ENCODE results near the gene MT1B.

The MT1B gene

GRCh38 chr16:56651586-56651985 is at the start of gene MT1B:
Gene MT1B (plus strand): TSS chr16:56651886. CDS start chr16:56651954, 68 bp downstream.
- DNase-seq = no peak

DNA sequence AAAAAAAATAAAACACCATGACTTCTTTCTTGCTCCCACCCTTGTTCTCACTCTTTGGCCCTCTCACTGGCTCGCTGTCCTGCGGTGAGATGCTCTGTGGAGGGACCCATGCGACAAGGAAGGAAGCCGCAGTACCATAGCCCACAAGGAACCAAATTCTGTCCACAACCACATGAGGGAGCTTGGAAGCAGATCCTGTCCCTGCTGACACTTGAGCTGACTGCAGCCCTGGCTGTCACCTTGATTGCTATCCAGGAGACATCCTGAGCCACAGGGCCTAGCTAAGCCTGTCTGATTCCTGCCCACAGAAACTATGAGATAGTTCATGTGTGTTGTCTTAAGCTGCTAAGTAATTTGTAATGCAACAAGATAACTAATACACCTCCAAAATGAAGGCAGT is 48.1 kb upstream of the MT1B start:
- no peak for DNase-seq

- DNase-seq = no peak
These were observed 46.7 kb upstream of the MT1B start for GRCh38 chr16:56604966-56605365.

DNA sequence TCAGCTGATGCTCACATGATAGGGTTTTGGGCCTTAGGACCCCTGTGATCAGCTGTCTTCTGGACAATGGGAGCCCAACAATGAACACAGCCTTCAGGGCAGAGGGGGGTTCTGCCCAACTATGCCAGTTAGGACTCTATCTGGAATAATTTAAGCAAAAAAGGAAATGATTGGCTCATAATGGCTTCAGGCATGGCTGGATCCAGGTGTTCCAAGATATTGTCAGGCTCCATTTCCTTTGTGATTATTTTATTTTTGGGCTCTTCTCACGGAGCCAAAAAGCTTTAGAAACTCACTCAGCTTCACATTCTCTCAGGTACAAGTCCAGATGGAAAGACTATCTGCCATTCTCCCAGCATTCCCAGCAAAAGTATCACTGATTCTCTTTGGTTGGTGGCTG is 46.2 kb upstream of the MT1B start:
- no peak for DNase-seq

GRCh38 chr16:56606071-56606475 is 45.6 kb upstream of the MT1B start:
- no peak for DNase-seq

DNA sequence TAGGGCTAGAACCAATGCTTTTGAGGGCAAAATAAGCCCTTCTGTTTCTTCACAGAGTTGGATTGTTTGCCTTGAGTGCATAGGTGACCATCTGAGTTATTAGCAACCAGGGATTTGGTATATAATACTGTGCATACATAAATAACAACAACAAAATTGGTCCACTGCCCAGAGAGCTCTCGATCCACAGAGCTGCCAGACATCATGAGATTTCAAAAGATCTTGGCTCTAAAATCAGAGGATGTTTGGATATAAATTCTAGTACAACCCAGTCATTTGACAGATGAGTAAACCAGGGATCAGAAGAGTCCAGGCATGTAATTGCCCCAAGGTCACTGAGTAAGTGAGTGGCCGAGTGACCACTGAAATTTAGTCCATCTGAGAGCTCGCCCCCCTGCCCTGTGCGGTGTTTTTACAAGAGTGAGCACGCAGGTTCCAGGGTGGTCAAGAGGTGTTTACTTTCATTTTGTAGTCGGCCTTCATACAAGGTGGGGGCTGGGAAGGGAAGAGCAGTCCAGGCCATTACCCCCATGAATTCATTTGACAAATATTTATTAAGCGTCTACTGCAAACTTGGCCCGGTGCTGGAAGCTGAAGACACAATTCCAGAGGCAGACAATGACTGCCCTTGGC is 45.1 kb upstream of the MT1B start:
- no peak for DNase-seq

- DNase-seq = no peak
These were observed 44.5 kb upstream of the MT1B start for GRCh38 chr16:56607109-56607618.

- DNase-seq = no peak
These were observed 44.0 kb upstream of the MT1B start for GRCh38 chr16:56607675-56608042.

DNA sequence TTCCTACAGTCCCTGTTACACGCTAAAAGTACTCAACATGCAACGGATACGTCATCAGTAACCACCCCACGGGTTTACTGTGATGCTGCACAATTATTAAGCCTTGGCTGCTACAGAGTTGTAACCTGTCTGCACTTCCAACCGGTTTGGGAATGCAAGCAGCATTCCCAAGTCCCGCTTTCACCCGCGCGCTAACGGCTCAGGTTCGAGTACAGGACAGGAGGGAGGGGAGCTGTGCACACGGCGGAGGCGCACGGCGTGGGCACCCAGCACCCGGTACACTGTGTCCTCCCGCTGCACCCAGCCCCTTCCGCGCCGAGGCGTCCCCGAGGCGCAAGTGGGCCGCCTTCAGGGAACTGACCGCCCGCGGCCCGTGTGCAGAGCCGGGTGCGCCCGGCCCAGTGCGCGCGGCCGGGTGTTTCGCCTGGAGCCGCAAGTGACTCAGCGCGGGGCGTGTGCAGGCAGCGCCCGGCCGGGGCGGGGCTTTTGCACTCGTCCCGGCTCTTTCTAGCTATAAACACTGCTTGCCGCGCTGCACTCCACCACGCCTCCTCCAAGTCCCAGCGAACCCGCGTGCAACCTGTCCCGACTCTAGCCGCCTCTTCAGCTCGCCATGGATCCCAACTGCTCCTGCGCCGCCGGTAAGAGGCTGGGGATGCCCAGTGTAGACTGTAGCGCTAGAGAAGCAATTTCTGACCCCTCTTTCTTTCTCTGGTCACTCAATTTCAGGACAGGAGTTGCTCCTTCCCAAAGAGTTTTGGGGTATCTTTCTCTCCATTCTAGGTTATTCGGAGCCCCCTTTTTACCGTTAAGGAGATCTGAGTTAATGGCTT is 43.4 kb upstream of the MT1B start, which contains the start of gene MT2A:
TSS of gene MT2A (plus strand) at position 542 of the 833 bp plus-strand sequence. CDS start at position 614, 72 bp downstream.
- peak; percentile 91 to 95 for DNase-seq

- peak in 1 of 2 experiments; percentile 52 for DNase-seq
These were observed 42.7 kb upstream of the MT1B start for GRCh38 chr16:56608876-56609462.

DNA sequence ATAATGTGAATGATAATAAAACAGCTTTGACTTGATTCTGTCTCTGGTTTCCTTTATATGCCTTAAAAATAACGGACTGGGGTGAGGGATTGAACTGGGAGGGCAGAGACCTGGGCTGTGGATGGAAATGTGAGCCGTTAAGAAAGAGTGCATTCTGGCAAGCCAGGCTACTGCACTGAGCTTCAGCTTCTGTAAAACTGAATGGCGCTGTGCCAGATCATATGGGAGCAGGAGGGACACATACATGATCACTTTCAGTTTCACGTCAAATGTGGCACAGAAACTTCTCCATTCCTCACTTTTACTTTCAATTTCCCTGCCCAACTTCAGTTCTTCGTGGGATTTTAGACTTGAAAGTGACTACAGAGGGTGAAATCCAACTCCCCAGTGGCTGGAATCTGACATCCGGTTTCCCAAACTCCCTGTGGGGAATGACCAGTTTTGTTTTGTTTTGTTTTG is 42.2 kb upstream of the MT1B start:
- peak; percentile 75 to 76 for DNase-seq

DNA sequence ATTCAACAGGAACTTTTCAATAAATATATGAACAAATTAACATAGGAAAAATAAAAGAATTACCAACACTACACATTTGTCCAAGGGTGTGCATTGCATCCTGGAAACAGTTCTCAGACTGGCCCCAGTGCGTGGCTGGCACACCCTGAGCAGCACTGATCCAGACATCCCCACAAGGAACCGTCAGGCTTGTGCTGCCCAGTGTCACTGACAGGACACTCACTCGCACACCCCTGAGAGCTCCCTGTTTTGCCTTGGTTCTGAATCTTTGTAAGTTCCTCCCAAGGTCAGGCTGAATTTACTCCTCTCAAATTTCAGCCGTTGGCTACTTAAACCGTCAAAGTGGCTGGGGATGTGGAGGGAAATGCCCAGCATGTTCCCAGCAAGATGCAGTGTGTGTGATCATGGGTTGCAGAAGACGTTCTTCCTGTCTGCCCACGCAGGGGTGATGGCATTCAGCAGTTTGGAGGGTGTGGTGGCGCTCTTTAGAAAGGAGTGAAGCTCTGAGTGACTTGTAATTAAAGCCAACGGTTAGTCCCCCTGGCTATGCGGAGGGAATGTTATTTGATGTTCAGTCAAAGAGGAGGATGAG is 41.6 kb upstream of the MT1B start:
- peak; percentile 83 to 85 for DNase-seq

GRCh38 chr16:56610609-56611111 is 41.0 kb upstream of the MT1B start:
- no peak for DNase-seq

DNA sequence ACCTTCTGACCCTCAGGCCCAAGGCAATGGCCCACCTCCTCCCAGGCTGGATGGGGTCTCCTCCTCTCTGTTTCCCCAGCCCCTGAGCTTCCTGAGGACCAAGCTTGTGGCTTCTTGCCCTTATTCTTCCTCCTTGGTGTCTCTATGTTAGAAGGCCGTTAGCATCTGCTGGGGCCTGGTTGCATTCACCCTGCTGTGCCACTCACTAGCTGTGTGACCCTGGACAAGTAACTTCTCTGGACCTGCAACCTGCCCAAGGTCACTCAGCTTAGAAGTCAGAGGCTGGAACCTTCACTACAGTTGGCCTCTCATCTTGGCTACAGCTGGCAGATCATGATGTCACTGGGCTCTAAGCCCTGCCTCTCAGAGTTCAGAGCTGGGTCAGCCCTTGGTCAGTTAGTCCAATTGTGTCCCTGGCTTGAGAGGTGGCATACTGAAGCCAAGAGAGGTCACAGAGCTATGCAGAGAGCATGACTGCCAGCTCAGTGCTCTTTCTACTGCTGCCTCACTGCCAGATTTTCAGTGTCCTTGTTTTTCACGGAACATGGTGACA is 40.3 kb upstream of the MT1B start:
- DNase-seq = peak in 1 of 2 experiments; percentile 32

- no peak for DNase-seq
These were observed 38.0 kb upstream of the MT1B start for GRCh38 chr16:56613706-56614105.

- DNase-seq = peak in 1 of 2 experiments; percentile 64
These were observed 37.1 kb upstream of the MT1B start for GRCh38 chr16:56614549-56614991.

GRCh38 chr16:56615353-56615752 is 36.3 kb upstream of the MT1B start:
- no peak for DNase-seq

GRCh38 chr16:56616608-56617211 is 35.0 kb upstream of the MT1B start:
- DNase-seq = no peak

DNA sequence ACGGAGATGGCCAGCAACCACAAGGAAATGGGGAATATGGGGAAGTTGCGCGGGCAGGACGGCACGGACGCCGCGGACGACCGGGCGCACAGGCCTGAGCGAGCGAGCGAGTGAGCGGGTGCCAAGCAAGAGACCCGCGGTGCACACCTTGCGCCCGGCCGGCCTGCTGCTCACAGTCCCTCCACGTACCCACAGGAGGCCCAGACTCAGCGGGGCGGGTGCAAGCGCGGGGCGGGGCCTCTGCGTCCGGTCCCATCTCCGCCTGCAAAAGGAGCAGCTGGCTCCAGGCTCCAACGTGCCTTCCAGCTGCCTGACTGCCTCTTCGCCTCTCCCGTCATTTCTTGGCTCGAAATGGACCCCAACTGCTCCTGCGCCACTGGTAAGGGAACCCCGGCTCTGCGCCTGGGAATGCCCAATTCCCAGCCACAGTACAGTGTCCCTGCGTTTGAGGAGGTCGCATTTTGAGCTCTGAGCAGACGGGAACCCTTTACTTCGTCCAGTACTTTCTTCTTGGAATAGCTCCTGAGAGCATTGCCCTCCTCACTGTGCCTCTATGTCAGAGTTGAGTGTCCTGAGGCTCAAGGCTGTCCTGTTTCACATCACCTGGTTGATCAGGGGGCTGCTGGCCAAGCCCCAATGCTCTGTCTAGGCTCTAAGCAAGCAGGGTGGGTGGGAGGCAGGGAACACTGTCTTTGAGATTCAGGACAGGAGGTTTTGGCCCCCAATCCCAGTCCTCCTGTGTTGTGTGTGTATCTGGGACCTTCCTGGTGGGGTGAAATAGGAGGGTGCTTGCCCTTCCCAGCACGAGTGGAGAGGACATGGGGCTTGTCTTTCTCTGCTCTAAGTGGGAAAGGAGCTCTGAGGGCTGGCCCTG is 34.2 kb upstream of the MT1B start:
- peak; percentile 67 to 77 for DNase-seq

DNA sequence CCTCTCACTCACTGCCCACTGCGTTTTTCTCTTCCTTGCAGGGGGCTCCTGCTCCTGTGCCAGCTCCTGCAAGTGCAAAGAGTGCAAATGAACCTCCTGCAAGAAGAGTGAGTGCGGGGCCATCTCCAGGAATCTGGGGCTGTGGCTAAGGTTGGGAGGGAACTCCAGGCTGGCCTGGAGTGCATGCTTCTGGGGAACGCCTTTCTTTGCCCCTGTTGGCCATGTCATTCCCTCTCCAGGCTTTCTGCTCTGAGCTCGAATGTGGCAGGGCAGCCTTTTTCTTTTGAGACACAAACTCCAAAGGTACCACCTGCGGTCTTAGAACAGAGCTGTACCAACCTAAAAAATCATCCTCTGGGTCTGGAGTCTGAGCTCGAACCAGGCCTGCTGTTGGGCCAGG is 33.5 kb upstream of the MT1B start:
- no peak for DNase-seq

DNA sequence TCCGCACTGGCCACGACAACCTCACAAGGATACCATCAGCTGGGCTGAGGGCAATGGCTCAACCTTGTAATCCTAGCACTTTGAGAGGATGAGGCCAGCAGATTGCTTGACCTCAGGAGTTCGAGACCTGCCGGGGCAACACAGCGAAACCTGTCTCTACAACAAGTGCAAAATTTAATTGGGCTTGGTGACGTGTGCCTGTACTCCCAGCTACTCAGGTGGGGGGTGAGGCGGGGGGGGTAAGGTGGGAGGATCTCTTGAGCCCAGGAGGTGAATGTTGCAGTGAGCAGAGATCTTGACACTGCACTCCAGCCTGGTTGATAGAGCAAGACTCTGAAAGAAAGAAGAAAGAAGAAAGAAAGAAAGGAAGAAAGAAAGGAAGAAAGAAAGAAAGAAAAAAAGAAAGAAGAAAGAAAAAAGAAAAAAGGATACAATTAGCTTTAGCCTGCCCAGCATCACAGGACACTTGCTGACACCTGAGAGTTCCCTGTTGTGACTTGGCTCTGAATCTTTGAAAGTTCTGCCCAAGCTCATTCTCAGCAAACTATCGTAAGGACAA is 31.3 kb upstream of the MT1B start:
- DNase-seq = no peak
